ENCODE measurements around the gene SLC36A3. TPM values are rescaled to one million over a fixed set of nuclear protein-coding genes. Genes with fewer than 3 reads are reported as not detected.

Gene SLC36A3
- total RNA-seq, 1 experiment from 2014 or later: not detected

GRCh38 chr5:151258201-151258611 lies 45.4 kb downstream of the SLC36A3 start:
- ChIA-PET POLR2A (no interaction called here), CTCF (no interaction called here), RAD21 (ENCODE audit: low non-redundant PET in 1 of 2, low total read pairs in 2 of 2, uncharacterized antibody in 2 of 2, unreplicated experiment in 2 of 2) (no interaction called here)
- no TSS peak for BruUV-seq (replicated peaks)
- no peak for DNase-seq (ENCODE audit: low read depth, low spot score)
- Histone ChIP-seq H2AFZ (ENCODE audit: low read depth, low read length, poor library complexity, severe bottlenecking) (no peak overlapping the region), H3K9me2 (ENCODE audit: insufficient read depth) (no peaks in the 10 kb centered on the region), H3K4me2 (ENCODE audit: low read length) (peak overlapping the region; percentile 50), H3K9ac (ENCODE audit: low read length) (no peak overlapping the region), H3K9me3 (ENCODE audit: control insufficient read depth in 1 of 2, insufficient read depth in 1 of 2, low read depth in 1 of 2, low read length in 2 of 2) (no peaks in the 10 kb centered on the region), H3K27ac (ENCODE audit: low read depth, low read length) (no peak overlapping the region; the same call in 1 of the 2 replicates), H3K79me2 (ENCODE audit: insufficient read depth, low read length) (no peaks in the 10 kb centered on the region), H4K20me1 (ENCODE audit: insufficient read depth) (no peaks in the 10 kb centered on the region), H3K4me1 (ENCODE audit: control insufficient read depth in 1 of 2, insufficient read depth in 2 of 2, low read length in 2 of 2) (peaks cover 0 to 28% of the 10 kb centered on the region in 2 experiments; a peak in 2 of 4 replicates), H3K36me3 (ENCODE audit: control insufficient read depth in 1 of 2, insufficient read depth in 2 of 2, low read length in 2 of 2) (no peaks in the 10 kb centered on the region), H3K27me3 (ENCODE audit: insufficient read depth, low read length) (no peaks in the 10 kb centered on the region), H3K4me3 (replicated peaks in 1 of 2; ENCODE audit: low read depth in 1 of 2, low read length in 2 of 2) (no peak overlapping the region)
- no peak for TF ChIP-seq EGR1 (IDR thresholded peaks at IDR 0.05; ENCODE audit: low read depth)
- no peak for TF ChIP-seq RAD21 (IDR thresholded peaks at IDR 0.05; ENCODE audit: low read depth)
- TF ChIP-seq ATF3 (IDR thresholded peaks at IDR 0.05): no peak
- no peak for TF ChIP-seq EZH2phosphoT487 (IDR thresholded peaks at IDR 0.05; ENCODE audit: borderline replicate concordance)
- TF ChIP-seq CEBPB (IDR thresholded peaks at IDR 0.05; ENCODE audit: low read depth): no peak
- no peak for TF ChIP-seq POLR2AphosphoS5 (IDR thresholded peaks at IDR 0.05; ENCODE audit: low read depth, low read length)
- TF ChIP-seq ZFX (IDR thresholded peaks at IDR 0.05): no peak
- TF ChIP-seq, protein P1, sequence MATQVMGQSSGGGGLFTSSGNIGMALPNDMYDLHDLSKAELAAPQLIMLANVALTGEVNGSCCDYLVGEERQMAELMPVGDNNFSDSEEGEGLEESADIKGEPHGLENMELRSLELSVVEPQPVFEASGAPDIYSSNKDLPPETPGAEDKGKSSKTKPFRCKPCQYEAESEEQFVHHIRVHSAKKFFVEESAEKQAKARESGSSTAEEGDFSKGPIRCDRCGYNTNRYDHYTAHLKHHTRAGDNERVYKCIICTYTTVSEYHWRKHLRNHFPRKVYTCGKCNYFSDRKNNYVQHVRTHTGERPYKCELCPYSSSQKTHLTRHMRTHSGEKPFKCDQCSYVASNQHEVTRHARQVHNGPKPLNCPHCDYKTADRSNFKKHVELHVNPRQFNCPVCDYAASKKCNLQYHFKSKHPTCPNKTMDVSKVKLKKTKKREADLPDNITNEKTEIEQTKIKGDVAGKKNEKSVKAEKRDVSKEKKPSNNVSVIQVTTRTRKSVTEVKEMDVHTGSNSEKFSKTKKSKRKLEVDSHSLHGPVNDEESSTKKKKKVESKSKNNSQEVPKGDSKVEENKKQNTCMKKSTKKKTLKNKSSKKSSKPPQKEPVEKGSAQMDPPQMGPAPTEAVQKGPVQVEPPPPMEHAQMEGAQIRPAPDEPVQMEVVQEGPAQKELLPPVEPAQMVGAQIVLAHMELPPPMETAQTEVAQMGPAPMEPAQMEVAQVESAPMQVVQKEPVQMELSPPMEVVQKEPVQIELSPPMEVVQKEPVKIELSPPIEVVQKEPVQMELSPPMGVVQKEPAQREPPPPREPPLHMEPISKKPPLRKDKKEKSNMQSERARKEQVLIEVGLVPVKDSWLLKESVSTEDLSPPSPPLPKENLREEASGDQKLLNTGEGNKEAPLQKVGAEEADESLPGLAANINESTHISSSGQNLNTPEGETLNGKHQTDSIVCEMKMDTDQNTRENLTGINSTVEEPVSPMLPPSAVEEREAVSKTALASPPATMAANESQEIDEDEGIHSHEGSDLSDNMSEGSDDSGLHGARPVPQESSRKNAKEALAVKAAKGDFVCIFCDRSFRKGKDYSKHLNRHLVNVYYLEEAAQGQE (IDR thresholded peaks at IDR 0.05; ENCODE audit: low read depth): no peak
- no peak for TF ChIP-seq EZH2 (IDR thresholded peaks at IDR 0.05)
- TF ChIP-seq SRF (IDR thresholded peaks at IDR 0.05; ENCODE audit: low read depth): no peak
- TF ChIP-seq SP1 (IDR thresholded peaks at IDR 0.05; ENCODE audit: low read depth): no peak
- no peak for TF ChIP-seq ELF1 (IDR thresholded peaks at IDR 0.05; ENCODE audit: borderline replicate concordance, low read depth)
- TF ChIP-seq TCF7L2 (IDR thresholded peaks at IDR 0.05; ENCODE audit: borderline replicate concordance, extremely low read depth, insufficient read depth, insufficient read length): no peak
- no peak for TF ChIP-seq JUND (IDR thresholded peaks at IDR 0.05)
- no peak for TF ChIP-seq SIN3A (IDR thresholded peaks at IDR 0.05; ENCODE audit: low read depth)
- no peak for TF ChIP-seq MAX (IDR thresholded peaks at IDR 0.05)
- TF ChIP-seq ZNF274 (IDR thresholded peaks at IDR 0.05; ENCODE audit: low read depth, low read length): no peak
- TF ChIP-seq, protein P2, sequence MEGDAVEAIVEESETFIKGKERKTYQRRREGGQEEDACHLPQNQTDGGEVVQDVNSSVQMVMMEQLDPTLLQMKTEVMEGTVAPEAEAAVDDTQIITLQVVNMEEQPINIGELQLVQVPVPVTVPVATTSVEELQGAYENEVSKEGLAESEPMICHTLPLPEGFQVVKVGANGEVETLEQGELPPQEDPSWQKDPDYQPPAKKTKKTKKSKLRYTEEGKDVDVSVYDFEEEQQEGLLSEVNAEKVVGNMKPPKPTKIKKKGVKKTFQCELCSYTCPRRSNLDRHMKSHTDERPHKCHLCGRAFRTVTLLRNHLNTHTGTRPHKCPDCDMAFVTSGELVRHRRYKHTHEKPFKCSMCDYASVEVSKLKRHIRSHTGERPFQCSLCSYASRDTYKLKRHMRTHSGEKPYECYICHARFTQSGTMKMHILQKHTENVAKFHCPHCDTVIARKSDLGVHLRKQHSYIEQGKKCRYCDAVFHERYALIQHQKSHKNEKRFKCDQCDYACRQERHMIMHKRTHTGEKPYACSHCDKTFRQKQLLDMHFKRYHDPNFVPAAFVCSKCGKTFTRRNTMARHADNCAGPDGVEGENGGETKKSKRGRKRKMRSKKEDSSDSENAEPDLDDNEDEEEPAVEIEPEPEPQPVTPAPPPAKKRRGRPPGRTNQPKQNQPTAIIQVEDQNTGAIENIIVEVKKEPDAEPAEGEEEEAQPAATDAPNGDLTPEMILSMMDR (IDR thresholded peaks at IDR 0.05 in 2 of 3, conservative IDR thresholded peaks at IDR 0.05 in 1 of 3; ENCODE audit: borderline replicate concordance in 1 of 3, insufficient read depth in 1 of 3, low read depth in 2 of 3, low read length in 2 of 3): no peak
- intact Hi-C loops (cut with micrococcal nuclease): loop anchor here (10.0 kb wide), 1 partner anchor 487 kb away; no protein-coding TSS in a partner anchor
- ATAC-seq: no peak
